Renal cortex interstitium (tissue), 15 donors: ENCODE data around the gene SHC3. TPM values are rescaled to one million over a fixed set of nuclear protein-coding genes. Genes with fewer than 3 reads are reported as not detected.
"Not testable (repeated sequence)": the region's sequence is repeated elsewhere in the genome, so short reads cannot be mapped to it uniquely, and the experiment has no call there.

ENCODE experiments used
- DNase-seq, 11 donors: peaks; one replicate each; pipeline ENCODE4 v3.0.0-alpha.2; 2013; ENCODE audit warnings: low read depth in 9 of 11, low spot score in 4 of 11; ENCODE audit errors: extremely low read depth in 1 of 11
- long read RNA-seq, 16 experiments: transcript quantifications; one replicate each; lab custom pipeline, GENCODE V29; 2026
- polyA plus RNA-seq, 3 donors: library from polyadenylated mRNA; unstranded; fragments of 120-200 nt; gene quantifications; one replicate each; pipeline ENCODE4 v1.2.1, GENCODE V29; 2013; ENCODE audit not compliant: insufficient read length in 3 of 3

The SHC3 gene, protein sequence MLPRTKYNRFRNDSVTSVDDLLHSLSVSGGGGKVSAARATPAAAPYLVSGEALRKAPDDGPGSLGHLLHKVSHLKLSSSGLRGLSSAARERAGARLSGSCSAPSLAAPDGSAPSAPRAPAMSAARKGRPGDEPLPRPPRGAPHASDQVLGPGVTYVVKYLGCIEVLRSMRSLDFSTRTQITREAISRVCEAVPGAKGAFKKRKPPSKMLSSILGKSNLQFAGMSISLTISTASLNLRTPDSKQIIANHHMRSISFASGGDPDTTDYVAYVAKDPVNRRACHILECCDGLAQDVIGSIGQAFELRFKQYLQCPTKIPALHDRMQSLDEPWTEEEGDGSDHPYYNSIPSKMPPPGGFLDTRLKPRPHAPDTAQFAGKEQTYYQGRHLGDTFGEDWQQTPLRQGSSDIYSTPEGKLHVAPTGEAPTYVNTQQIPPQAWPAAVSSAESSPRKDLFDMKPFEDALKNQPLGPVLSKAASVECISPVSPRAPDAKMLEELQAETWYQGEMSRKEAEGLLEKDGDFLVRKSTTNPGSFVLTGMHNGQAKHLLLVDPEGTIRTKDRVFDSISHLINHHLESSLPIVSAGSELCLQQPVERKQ
- 1 to 10 TPM; 2.4 to 3.4 (median 2.7) TPM for polyA plus RNA-seq
- long read RNA-seq, donor 1, result 0 reads
- long read RNA-seq, donor 2, full-length matches to known transcripts, result 2 of 2 reads
- long read RNA-seq, donor 2, partial matches to known transcripts, result 0 of 2 reads
- long read RNA-seq, donor 2, other reads (novel, unspliced or antisense), result 0 of 2 reads
- long read RNA-seq, donor 3, result 0 reads
- long read RNA-seq, donor 4, result 0 reads
- long read RNA-seq, donor 5, result 0 reads
- long read RNA-seq, donor 6, full-length matches to known transcripts, result 1 of 1 reads
- long read RNA-seq, donor 6, partial matches to known transcripts, result 0 of 1 reads
- long read RNA-seq, donor 6, other reads (novel, unspliced or antisense), result 0 of 1 reads
- long read RNA-seq, donor 7, result 0 reads
- long read RNA-seq, donor 8, result 0 reads
- long read RNA-seq, donor 9, result 0 reads
- long read RNA-seq, donor 10, result 0 reads
- long read RNA-seq, donor 11, result 0 reads
- long read RNA-seq, donor 12, full-length matches to known transcripts, result 1 of 1 reads
- long read RNA-seq, donor 12, partial matches to known transcripts, result 0 of 1 reads
- long read RNA-seq, donor 12, other reads (novel, unspliced or antisense), result 0 of 1 reads
- long read RNA-seq, donor 13, result 0 reads
- long read RNA-seq, donor 14, result 0 reads
- long read RNA-seq, donor 15, result 0 reads
- long read RNA-seq, donor 16, result 0 reads

DNA sequence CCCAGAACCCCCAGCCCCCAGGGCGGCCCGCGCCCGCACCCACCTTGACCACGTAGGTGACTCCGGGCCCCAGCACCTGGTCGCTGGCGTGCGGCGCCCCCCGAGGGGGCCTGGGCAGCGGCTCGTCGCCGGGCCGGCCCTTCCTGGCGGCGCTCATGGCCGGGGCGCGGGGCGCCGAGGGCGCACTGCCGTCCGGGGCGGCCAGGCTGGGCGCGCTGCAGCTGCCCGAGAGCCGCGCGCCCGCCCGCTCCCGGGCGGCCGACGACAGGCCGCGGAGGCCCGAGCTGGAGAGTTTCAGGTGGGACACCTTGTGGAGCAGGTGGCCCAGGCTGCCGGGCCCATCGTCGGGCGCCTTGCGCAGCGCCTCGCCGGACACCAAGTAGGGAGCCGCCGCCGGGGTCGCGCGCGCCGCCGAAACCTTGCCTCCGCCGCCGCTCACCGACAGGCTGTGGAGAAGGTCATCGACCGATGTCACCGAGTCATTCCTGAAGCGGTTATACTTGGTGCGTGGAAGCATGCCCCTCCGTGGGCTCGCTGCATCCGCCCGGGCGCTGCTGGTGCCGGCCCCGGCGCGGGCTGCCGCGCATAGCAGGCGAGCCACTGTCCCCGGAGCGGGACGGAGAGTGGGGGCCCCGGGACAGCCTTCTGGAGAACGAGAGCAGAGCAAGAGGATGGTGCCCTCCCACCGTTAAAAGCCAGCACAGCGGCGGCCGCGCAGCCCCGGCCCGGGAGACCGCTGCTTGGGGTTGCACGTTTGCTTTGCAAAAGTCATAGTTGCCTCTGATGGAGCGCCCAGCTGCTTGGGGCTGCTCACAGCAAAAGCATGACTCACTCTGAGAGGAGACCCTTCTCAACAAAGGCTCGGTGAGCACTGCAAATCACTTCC, at the start of gene SHC3:
TSS of gene SHC3 (minus strand) at position 875 of the 886 bp plus-strand sequence. CDS start at position 517, 358 bp downstream.
- peak in 1 of 11 donors; percentile 19 for DNase-seq

DNA sequence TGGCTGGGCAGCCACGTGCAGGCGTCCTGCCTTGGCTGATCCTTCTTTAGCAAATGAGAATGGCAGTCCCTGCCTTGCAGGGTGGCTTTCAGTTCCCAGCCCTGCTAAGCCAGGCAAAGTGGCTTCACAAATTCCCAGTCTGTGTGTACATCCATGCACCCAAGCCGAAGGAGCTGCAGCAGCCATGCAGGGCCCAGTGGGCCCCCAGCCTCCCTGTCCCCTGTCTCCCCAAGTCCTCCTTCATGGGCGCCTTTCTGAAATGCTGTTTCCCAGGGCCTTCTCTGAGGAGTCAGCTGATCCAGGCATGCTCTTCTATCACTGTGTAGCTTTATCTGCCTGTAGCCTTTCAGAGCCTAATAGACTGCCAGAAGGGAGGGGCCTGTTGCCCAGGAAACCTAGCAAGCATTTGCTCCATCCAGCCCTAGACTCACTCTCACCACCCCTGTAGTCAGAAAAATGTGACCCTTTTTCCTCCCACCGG, 47.4 kb upstream of the SHC3 start:
- peak in 3 of 11 donors; percentile 27 to 32 (median 29) for DNase-seq

DNA sequence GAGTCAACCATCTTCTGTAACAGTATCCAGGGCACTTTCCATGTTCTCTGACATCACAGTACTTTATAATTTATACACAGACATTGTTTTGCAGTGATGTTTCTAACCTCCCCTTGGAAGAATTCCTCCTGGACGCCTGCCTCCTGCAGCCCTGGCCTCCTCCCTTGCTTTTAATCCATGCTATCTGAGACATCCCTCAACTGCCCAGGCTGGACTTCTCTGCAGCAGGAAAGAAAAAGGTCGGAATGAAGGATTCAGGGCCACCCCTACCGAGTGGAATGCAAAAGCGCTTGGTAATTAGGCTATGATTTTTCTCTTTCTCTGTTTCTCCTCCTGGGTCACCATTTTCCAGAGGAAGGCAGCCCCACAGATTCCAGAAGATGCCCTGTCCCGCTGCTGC, 47.0 kb upstream of the SHC3 start:
- DNase-seq, result no peak

DNA sequence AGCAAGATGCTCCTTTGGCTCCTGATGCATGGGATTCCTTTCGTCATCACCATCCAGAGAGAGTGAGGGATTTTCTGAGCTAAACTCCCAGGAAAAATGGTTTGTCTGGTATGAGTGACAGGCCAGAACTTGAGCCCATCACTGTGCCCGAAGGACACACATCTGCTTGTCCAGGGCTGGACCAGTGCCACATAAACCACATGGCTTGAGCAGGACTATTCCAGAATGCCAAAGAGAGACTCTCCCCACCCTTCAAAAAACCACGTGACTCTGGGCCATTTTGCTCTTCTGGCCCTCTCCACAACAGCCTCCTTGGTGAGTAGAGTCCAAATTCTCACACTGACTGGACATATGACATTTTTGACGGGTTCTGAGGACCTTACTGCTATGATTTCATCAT, 46.4 kb upstream of the SHC3 start:
- DNase-seq, result no peak

DNA sequence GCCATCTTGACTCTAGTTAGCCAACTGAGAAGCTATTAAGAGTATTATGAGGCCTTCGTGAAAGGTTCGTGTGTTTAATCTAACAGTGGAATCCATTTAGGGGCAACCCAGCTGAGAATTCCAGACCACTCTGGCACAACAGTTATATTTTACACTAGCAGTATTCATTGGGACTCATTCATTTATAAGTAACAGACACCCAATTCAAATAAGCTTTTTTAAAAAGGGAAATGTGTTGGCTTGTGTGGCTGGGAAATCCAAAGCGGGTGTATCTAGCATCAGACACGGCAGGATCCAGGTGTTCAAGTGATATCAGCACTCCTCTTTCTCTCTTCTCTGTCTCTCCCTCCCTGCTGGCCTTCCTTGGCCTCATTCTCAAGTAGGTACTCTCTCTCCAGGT, 46.0 kb upstream of the SHC3 start:
- DNase-seq, result no peak

DNA sequence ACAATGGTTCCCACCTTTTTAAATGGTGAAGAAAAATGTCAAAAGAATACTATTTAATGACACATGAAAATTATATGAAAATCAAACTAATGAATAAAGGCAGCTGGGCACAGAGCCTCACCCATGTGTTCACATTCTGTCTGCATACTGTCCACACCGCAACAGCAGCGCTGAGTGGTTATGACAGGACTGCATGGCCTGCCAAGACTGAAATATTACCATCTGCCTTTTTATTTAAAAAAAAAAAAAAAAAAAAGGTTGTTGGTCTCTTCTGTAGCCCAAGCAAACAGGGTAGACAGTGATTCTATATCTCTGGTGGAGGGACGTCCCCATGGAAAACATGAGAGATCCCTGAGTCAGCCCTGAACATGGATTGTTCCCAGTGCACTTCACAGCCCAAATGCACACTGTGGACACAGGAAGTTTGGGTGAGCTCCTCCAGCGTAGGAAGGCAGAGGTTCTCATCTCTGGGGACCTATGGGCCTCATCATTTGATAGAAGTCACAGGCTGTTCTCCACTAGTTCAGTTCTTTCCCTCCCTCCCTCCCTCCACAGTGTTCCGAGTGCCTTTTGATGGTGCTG, 44.9 kb upstream of the SHC3 start:
- DNase-seq, result no peak

DNA sequence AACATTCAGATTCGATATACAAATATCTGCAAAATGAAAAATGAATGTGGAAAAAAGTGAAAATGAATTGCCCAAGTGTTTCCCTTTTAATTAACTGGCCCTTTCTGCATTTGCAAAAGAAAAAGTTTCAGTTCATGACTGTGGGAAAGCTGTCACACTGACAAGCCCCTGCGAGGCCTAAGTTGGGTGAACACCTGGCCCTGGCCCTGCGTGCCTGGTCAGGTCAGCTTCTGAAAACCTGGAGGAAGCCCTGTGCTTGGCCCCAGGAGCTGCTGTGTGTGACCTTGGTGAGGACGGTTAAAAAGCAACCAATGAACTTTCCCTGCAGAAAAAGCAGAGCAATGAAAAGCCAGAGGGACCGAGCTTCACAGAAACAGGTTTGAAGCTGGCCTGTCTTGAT, 41.0 kb upstream of the SHC3 start:
- no peak for DNase-seq

DNA sequence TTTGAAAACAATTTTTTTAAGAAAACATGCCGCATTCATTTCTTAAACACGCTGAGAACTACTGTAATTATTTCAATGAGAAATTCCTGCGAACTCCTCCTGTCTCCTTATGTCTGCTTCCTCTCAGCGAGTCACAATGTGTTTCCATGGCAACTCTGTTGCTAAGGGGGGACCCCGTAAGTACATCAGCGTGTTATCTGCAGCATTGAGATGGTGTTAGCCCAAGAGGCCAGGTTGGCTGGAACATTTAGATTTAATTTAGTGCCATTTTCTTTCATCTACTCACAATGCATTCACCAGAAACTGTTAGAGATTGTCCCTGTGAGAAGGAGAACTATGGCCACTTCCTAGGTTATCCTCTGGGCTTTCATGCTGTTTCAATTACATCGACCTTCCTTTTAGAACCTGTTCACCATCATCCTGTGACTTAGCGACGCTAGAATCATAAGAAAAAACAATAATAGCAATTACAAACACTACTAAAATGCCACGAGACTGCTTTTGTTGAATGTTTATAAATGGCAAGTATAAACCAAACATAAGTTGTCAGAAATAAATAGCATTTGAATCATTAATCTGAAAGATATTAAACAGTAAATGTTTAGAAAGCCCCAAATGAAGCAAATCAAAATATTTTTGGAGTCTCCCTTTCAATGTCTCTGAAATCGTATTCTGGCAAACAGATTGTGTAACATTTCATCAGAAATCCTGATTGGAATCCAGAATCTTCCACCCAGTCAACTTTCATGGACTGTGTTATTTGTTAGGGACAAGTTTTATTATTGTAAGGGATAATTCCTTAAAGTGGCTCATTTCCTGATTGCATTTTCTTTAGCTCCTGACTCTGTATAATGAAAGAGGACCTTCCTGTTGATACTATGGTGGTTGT, 39.7 kb upstream of the SHC3 start:
- peak in 3 of 11 donors; percentile 6 to 24 (median 13) for DNase-seq

DNA sequence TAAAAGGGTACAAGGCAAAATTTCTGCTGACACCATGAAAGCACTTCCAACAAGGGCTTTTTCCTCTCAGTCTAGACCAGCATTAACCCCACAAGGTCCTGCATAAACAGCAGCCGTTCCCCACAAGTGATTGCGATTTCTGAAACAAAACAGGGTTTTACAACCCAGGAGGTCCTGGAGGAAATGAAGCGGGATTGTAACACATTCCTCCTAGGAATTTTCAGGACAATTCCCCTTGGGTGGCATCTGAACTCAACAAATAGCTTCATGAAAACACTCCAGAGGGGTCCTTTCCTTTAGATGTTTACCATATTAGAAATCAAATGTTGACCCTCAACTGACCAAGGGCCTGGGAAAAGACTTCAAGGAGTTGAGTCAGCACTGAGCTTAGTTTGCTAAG, 36.7 kb upstream of the SHC3 start:
- no peak for DNase-seq

DNA sequence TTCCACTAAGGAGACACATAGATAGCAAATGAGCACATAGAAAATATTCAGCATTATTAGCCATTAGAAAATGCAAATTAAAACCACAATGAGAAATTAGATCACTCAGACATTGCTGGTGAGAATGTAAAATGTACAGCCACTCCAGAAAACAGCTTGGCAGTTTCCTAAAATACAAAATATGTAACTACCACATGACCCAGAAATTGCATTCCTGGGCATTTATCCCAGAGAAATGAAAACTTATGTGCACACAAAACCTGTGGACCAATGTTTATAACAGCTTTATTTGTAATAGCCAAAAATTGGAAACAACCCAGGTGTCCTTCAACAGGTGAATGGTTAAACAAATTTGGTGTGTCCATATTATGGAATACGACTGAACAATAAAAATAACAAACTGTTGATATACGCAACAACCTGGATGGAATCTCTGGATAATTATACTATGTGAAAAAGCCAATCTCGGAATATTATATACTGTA, 34.8 kb upstream of the SHC3 start:
- no peak for DNase-seq

DNA sequence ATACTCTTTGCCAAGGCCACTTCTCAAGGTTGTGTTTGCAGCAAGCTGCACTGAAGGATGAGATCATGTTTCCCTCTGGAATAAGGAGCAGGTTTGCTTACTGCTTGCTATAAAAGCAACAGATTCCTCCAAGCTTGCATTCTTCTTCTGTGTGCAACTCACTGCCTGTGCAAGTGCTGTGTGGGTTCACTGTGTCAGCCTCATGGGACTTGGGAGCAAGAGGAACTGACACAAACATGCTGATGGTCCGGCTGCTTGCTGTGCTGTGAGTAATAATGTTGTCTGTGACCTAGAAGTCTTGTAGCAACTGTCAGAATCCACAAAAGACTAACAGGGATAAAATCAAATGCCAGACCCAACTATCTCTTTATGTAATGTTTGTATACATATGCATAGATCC, 33.6 kb upstream of the SHC3 start:
- no peak for DNase-seq

DNA sequence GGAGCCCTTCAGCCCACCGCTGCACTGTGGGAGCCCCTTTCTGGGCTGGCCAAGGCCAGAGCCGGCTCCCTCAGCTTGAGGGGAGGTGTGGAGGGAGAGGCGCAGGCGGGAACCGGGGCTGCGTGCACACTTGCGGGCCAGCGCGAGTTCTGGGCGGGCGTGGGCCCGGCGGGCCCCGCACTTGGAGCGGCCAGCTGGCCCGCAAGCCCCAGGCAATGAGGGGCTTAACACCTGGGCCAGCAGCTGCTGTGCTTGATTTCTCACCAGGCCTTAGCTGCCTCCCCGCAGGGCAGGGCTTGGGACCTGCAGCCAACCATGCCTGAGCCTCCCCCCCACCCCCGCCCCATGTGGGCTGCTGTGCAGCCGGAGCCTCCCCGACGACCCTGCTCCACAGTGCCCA, 30.7 kb upstream of the SHC3 start:
- DNase-seq, result not testable (repeated sequence)

DNA sequence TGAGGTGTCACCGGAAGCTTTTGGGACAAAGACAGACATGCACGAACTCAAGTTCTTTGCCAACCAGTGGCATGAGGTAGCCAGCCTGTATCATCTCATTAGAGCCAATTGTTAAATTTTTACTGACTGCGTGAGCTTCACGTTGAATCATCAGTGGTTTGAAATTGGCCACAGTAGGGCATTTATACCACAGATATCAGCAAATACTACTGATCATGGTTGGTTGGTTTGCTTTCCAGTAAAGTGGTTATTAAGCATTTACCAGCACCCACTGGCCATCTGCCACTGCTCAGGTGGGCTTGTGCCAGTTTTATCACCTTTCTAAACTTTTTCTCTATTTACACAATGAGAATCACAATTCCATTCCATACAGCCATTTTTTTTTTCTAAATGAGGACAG, 28.4 kb upstream of the SHC3 start:
- DNase-seq, result no peak

DNA sequence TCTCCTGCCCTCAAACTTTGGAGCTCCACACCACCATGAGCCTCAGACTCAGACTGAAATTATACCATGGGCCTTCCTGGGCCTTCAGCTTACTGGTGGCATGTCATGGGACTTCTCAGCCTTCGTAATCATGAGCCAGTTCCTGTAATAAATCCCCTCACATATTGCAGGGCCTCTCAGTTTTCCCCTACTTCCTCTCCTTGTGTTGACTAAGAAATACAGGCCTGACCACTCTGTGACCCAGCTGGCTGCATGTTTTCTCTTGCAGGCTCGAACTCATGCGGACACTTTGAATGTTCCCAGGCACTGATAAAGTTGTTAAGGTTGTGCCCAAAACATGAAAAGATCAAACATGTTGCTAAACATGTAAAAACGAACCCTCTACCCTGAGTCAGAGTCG, 26.2 kb upstream of the SHC3 start:
- no peak for DNase-seq

DNA sequence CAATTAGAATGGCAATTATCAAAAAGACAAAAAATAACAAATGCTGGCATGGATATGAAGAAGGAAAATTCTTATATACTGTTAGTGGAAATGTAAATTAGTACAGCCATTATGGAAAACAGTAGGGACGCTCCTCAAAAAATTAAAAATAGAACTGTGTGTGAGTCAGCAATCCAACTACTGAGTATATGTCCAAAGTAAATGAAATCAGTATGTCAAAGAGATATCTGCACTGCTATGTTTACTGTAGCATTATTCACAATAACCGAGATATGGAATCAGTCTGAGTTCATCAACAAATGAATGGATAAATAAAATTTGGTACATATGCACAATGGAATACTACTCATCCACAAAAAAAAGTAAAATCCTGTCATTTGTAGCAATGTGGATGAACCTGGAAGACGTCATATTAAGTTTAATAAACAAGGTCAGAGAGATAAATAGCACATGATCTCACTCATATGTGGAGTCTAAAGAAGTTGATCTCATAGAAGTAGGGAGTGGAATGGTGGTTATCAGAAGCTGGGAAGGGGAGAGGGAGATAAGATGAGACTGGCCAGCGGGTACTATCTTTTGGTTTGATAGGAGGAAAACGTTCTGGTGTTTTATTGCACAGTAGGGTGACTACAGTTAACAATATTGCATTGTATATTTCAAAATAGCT, 16.6 kb upstream of the SHC3 start:
- DNase-seq, result no peak

DNA sequence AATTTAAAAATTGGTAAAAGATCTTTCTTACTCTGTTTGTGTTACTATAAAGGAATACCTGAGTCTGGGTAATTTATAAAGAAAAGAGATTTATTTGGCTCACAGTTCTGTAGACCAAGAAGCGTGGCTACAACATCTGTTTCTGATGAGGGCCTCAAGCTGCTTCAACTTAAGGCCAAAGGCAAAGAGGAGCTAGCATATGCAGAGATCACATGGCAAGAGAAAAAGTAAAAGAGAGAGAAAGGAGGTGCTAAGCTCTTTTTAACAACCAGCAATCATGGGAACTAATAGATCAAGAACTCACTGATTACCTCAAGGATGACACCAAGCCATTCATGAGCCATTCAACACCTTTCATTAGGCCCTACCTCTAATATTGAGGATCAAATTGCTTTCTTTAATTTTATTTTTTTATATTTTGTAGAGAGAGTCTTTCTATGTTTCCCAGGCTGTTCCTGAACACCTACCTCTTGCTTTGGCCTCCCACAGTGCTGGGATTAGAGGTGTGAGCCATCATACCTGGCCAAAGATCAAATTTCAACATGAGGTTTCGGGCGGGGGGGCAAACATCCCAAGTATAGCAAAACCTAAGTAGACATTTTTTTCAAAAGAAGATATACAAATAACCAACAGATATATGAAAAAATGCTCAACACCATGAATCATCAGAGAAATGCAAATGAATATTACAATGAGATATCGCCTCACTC, 16.0 kb upstream of the SHC3 start:
- DNase-seq, result no peak
